Renal cortex interstitium (tissue), 11 donors: ENCODE data around the gene IQCH. TPM values are rescaled to one million over a fixed set of nuclear protein-coding genes. Genes with fewer than 3 reads are reported as not detected.

Source experiments
- DNase-seq, 11 donors: peaks; one replicate each; pipeline ENCODE4 v3.0.0-alpha.2; 2013; ENCODE audit warnings: low read depth in 9 of 11, low spot score in 4 of 11; ENCODE audit errors: extremely low read depth in 1 of 11
- polyA plus RNA-seq, 3 donors: library from polyadenylated mRNA; unstranded; fragments of 120-200 nt; gene quantifications; one replicate each; pipeline ENCODE4 v1.2.1, GENCODE V29; 2013; ENCODE audit not compliant: insufficient read length in 3 of 3

IQCH gene
- polyA plus RNA-seq, 3 donors, result 5.9 to 8.5 (median 7.4) TPM

DNA sequence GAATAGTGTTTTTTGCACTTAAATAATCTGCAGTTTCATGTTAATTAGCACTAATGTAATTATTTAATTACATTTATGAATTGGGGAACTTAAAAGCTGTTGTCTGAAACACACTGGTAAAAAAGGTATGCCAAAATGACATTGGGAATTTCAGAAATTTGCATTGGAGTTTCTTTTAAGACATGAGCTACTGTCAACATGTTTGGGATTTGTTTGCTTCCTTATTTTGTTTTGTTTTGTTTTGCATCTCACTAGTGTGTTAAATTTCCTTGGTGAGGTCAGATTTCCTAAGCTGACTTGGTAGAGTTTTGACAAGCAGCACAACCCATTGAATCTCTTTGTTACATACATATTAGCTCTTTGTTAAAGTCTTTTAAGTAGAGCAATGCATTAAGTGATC lies 119.4 kb downstream of the IQCH start:
- DNase-seq, result no peak

- no peak for DNase-seq
Measured at GRCh38 chr15:67379530-67379929, 124.9 kb downstream of the IQCH start.

- no peak for DNase-seq
Measured at GRCh38 chr15:67380921-67381320, 126.3 kb downstream of the IQCH start.

DNA sequence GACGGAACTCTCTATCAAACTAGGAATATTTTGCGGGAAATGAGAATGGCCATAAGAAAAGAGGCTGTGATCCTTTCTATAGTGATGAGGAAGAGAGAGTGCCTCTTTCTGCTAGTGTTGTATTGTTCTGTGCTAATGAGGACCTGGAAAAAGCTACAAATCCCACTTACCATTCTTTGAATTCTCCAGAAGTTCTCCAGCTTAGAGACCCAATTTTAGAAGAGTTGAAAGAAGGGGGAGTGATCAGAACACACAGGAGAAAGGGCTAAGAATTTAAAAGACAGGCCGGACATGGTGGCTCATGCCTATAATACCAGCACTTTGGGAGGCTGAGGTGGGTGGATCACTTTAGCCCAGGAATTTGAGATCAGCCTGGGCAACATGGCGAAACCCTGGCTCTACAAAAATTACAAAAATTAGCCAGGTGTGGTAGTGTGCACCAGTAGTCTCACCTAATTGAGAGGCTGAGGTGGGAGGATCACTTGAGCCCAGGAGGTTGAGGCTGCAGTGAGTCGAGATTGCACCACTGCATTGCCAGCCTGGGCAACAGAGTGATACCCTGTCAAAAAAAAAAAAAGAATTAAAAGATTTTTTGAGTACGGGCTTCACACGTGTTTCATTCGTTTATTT lies 126.9 kb downstream of the IQCH start:
- DNase-seq, result no peak

DNA sequence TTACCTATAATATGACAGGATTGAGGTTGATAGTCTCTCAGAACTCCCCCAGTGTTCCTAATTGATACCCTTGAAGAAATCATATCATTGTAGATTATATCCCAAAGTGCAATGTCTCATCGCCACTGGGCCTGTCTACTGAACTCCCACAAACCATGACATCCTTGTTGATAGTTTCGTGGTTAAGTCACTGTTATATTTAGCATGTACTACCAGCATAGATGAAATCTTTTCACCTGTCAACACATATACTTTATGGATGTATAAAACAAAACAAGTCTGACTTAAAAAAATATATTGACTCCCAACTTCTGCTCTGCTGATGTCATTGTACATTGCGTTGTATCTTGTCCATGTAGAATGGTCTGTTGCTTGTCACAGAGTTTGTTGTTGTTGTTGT lies 128.1 kb downstream of the IQCH start:
- no peak for DNase-seq

DNA sequence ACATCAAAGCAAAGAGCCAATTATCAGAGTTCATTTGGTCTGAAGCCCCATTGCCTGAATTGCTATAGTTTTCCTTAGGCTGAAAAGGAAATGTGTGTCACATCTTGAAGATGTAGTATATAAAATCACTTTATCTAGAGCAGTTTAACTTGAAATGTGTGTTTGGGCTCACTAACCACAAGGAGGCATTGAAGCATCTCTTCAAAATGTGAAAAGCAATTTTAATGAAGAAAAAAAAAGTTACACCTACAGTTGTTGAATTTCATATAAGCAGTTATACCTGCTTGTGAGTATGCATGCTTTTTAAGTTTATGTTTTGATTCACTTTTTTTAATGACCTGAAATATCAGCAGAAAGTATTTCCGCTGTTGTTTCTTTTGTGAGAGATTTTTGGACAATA lies 129.3 kb downstream of the IQCH start:
- DNase-seq, result no peak

DNA sequence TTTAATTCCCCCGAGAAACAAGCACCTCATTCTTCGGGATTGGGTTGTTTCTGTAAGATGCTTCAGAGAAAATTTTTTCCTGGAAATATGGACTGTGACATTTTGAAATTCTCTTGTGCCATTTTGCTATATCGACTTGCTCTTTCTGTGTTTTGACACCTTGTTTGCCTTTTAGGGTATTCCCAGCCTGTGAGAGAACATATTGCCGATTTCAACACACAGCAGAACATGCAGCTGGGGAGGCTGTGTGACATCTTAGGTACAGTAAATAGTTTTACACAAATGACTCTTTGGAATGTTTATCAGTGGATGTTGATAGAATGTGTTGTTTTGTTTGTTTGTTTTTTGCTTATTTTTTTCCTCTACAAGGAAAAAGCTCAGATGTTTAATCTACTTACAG lies 130.2 kb downstream of the IQCH start:
- DNase-seq, result no peak

- no peak for DNase-seq
Measured at GRCh38 chr15:67385971-67386370, 131.4 kb downstream of the IQCH start.

- no peak for DNase-seq
Measured at GRCh38 chr15:67386947-67387346, 132.4 kb downstream of the IQCH start.

- DNase-seq, result no peak
Measured at GRCh38 chr15:67389975-67390374, 135.4 kb downstream of the IQCH start.

DNA sequence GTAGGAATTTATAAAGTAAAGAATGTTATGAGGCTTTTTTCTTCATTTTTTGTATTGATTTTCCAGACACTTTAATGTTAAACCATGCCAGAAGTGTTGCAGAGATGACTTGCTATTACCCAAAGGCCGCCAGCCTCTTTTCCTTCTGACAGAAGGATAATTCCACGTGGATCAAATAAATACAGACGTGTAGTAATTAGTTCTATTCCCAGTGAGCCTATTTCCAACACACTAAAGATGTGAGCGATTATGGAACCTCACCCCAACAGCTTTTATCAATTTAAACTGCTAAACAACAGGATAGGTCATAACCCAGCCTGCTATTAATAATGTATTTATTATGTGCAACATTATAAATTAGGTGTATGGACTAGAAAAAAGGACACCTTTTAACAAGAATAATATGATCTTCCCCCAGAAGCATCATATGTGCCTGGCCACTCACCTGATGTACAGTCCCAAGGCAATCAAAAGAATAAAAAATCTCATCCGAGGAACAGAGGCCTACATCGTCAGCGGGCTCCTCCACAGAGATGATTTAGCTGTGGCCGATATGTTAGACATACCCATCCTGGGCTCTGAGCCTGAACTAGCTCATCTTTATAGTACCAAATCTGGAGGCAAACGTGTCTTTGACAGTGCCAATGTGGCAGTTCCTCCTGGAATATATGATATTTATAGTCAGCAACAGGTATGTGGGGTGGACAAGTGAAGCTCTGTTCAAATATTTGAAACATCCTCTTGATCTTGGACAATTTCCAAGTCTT lies 140.5 kb downstream of the IQCH start:
- DNase-seq, result no peak

- no peak for DNase-seq
Measured at GRCh38 chr15:67396114-67396513, 141.5 kb downstream of the IQCH start.

- DNase-seq, result no peak
Measured at GRCh38 chr15:67397139-67397538, 142.6 kb downstream of the IQCH start.

GRCh38 chr15:67399925-67400324 lies 145.3 kb downstream of the IQCH start:
- no peak for DNase-seq

- DNase-seq, result no peak
Measured at GRCh38 chr15:67400890-67401289, 146.3 kb downstream of the IQCH start.

GRCh38 chr15:67401336-67401735 lies 146.8 kb downstream of the IQCH start:
- no peak for DNase-seq

- no peak for DNase-seq
Measured at GRCh38 chr15:67403428-67404154, 149.0 kb downstream of the IQCH start.

DNA sequence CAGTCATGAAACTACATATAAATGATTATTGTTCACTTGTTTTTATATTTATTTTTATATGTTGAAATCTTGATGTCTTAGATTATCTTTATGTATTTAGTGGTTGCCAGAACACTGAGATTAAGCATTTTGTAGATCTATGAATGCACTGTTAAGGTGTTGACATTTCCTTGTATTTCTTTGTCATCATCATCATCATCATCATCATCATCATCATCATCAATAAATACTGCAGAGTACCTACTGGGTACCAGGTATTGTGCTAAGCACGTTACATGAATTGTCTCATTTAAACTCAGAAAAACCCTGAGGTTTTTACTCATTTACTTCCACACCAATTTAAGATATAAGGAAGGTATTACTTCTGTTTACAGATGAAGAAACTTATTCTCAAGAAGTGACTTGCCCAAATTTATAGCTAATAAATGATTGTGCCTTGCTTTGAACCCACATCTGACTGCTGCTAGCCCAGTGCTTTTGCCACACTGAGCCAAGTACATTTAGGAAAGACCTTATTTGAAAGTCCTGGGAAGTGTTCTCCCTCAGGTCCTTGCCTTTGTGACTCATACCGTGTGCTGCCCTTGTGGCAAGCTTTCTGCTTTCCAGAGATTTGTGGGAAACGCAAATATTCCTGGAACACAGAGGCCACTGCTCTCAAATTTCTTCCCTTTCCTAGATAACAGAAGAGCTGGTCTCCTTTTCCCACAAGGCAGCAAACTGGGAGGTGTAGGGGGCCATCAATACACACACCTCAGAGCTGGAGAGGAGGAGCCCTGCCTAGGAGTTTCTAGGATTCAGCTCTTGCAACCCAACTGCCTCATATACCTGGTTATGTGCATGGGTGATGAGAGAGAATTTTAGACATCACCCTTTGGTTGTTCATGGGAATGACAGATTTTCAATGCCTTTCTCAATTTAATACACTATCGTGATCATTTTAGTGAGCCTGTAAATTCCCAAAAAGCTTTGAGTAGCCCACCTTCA lies 150.9 kb downstream of the IQCH start:
- no peak for DNase-seq

- DNase-seq, result no peak
Measured at GRCh38 chr15:67406257-67406861, 151.8 kb downstream of the IQCH start.
